Fibroblast of mammary gland (primary cell): ENCODE data around the gene ATP5ME.

Source experiments
- DNase-seq: peaks from one replicate; pipeline ENCODE4 v3.0.0-alpha.2; 2010; ENCODE audit warnings: low read depth
- H3K4me3 ChIP-seq: 2 replicates; pipeline ENCODE4 v1.5.1; 2011; ENCODE audit warnings: low read depth, mild to moderate bottlenecking, low read length, moderate library complexity; ENCODE audit not compliant: control insufficient read depth
- TF ChIP-seq, protein P1 (sequence below): conservative IDR thresholded peaks from 2 replicates; pipeline ENCODE4 v1.5.1; 2011; ENCODE audit warnings: low read depth, low read length, inconsistent platforms; ENCODE audit not compliant: control insufficient read depth, insufficient read depth

Gene ATP5ME

DNA sequence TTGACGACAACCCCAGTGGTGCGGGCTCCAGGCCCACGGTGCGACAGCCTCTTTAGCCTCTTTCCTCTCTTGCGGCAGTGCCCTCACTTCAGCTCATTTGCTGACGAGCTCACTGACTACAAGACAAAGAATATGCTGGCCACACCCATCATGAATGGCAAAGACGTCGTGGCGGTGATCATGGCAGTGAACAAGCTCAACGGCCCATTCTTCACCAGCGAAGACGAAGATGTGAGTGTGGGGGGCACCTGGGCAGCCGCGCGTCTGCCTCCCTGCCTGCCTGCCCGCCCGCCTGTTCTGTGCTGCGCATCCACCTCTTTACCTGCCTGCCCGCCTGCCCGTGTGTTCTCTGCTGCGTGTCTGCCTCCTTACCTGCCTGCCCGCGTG is 39.5 kb downstream of the ATP5ME start:
- no peak overlapping the region for H3K4me3 ChIP-seq
- no peak for DNase-seq
- TF ChIP-seq, protein P1, sequence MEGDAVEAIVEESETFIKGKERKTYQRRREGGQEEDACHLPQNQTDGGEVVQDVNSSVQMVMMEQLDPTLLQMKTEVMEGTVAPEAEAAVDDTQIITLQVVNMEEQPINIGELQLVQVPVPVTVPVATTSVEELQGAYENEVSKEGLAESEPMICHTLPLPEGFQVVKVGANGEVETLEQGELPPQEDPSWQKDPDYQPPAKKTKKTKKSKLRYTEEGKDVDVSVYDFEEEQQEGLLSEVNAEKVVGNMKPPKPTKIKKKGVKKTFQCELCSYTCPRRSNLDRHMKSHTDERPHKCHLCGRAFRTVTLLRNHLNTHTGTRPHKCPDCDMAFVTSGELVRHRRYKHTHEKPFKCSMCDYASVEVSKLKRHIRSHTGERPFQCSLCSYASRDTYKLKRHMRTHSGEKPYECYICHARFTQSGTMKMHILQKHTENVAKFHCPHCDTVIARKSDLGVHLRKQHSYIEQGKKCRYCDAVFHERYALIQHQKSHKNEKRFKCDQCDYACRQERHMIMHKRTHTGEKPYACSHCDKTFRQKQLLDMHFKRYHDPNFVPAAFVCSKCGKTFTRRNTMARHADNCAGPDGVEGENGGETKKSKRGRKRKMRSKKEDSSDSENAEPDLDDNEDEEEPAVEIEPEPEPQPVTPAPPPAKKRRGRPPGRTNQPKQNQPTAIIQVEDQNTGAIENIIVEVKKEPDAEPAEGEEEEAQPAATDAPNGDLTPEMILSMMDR: no peak

DNA sequence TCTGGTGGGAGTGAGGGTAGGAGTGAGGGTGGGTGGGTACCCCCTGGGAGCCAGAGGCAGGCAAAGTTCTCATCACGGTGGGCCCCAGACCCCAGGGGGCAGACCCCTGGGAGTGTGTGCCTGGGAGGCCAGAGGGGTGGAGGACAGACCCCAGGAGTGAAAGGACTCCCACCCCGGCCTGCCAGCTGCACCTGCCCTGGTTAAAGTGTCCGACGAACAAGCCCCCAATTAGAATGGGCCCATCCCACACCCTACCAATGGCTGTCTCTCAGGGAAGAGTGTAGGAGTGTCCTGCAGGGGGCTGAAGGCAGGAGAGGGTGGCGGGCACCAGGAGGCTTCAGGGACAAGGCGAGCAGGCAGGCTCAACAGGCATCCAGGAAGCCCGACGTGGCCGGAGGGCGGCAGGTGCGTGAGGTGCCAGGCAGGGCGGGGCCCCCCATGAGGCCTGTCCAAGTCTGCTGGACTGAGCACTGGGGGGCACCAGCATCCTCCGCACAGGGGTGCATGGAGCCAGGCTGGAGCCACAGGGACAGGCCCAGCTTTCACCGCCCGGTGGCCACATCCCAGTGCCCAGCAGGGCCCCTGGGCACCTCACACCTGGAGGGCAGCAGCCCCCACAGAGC is 40.0 kb downstream of the ATP5ME start:
- H3K4me3 ChIP-seq: no peak overlapping the region
- no peak for DNase-seq
- TF ChIP-seq, protein P1: no peak

DNA sequence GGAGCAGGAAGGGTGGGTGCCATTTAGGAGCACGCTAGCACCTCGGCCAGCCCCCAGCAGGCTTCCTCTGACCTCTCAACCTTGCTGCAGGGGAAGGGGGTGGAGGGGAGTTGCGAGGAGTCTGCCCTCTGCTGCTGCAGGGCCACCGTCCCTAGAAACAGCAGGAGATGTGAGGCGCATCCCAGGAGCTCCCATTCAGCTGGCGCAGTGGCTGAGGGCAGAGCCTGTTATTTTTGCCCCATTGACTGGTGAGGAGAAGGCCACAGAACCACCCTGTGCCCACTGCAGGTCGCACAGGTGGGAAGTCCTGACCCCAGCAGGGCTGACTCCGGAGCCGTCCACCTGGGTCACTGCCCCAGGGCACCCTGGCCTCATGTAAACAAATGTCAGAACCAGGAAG is 40.7 kb downstream of the ATP5ME start:
- no peak for DNase-seq
- no peak overlapping the region for H3K4me3 ChIP-seq
- TF ChIP-seq, protein P1: no peak

DNA sequence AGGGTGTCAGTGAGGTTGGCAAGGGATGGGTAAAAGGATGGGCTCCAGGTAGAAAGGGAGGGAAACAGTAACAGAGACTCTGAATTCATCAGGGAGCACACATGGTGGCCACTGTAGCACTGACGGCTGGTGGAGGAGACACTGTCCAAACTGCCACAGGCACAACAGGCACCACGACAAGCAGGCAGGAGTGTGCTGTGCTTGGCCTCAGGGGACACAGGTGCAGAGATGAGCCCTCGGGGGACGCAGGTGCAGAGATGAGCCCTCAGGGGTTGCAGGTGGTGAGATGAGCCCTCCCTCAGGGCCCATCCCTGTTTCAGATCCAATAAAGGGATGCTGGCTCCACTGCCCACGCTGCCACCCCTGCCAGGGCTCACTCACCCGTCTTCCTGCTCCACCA is 41.1 kb downstream of the ATP5ME start:
- TF ChIP-seq, protein P1: no peak
- DNase-seq: no peak
- no peak overlapping the region for H3K4me3 ChIP-seq

DNA sequence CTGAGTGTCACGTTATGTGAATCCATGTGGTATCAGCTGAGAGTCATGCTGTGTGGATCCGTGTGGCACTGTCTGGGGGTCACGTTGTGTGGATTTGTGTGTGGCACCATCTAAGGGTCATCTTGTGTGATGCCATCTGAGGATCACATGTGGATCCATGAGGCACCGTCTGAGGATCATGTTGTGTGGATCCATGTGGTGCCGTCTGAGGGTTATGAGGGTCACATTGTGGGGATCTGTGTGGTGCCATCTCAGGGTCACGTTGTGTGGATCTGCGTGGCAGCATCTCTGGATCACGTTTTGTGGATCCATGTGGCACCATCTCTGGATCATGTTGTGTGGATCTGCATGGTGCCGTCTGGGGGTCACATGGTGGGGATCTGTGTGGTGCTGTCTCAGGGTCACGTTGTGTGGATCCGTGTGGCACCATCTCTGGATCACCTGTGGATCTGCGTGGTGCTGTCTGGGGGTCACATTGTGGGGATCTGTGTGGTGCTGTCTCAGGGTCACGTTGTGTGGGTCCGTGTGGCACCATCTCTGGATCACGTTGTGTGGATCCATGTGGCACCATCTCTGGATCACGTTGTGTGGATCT is 41.8 kb downstream of the ATP5ME start:
- no peak for DNase-seq
- TF ChIP-seq, protein P1: no peak
- H3K4me3 ChIP-seq: no peak overlapping the region

DNA sequence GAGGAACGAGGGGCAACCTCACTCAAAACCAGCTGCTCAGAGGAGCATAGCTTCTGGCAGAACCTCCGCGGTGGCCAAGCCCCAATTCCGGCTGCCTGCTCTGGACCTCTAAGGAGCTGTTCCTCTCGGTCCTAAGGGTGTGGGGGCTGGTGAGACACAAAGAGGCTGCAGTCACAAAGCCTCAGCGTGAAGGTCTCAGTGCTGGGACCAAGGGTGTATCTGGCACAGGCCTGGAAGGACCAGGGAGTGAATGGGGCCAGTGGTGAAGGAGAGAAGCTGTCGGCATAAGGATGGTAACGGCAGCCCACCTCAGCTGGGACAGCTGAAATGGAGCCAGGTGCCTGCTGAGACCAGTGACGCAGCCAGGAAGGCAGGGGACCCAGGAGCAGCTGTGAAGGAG is 43.4 kb downstream of the ATP5ME start:
- no peak overlapping the region for H3K4me3 ChIP-seq
- TF ChIP-seq, protein P1: no peak
- DNase-seq: no peak

DNA sequence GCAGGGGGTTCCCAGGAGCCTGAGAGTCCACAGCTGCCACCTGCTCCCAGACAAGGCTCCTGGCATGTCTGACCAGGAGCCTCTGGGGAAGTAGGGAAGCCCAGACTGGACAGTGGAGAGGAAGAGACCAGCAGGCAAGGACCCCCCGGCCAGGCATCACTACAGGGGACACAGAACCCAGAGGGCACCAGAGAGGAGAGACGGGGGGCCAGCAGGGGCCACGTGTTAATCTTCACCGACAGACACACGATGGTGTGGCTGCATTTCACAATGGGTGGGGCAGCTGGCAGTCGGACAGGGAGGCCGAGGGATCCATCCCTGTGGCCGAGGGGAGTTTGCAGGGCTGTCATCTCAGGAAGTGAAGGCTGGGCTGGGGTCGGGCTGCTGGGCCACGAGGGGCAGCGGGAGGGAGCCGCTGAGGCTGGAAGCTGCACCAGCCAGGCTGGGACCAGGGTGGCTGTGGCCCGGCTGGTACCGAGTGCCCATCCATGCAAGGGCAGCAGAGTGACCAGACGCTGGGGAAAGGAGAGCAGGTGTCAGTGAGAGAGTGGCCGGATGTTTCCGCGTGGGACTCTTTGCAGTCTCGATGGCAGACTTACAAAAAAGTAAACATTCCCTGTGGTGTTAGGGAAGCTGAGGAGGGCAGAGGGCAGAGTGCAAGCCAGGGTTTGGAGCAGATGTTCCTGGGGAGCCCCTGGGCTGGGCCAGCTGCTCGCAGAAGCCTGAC is 44.0 kb downstream of the ATP5ME start:
- H3K4me3 ChIP-seq: no peak overlapping the region
- TF ChIP-seq, protein P1: no peak
- DNase-seq: no peak
